HG03469 (cell line): Measurements from ENCODE around the gene GABRA6.
"Not testable (repeated sequence)": the region's sequence is repeated elsewhere in the genome, so short reads cannot be mapped to it uniquely, and the experiment has no call there.

Experiments
- ATAC-seq: cut with Tn5 transposase; IDR thresholded peaks from one replicate; pipeline ENCODE4 v1.9.1; 2021; ENCODE audit warnings: mild to moderate bottlenecking, moderate library complexity, moderate number of reproducible peaks; ENCODE audit not compliant: unreplicated experiment

GABRA6 gene

GRCh38 chr5:161685461-161685860 is at the start of gene GABRA6:
Gene GABRA6, plus strand, starts transcription at chr5:161685721. Its CDS starts 269 bp downstream, at chr5:161685990.
- no peak for ATAC-seq

- ATAC-seq = no peak
Observed at GRCh38 chr5:161637591-161637990, 47.9 kb upstream of the GABRA6 start.

- ATAC-seq = no peak
Observed at GRCh38 chr5:161641444-161641843, 44.1 kb upstream of the GABRA6 start.

GRCh38 chr5:161645264-161645663 is 40.3 kb upstream of the GABRA6 start:
- no peak for ATAC-seq

- ATAC-seq = not testable (repeated sequence)
Observed at GRCh38 chr5:161651926-161652325, 33.6 kb upstream of the GABRA6 start.

GRCh38 chr5:161660806-161661205 is 24.7 kb upstream of the GABRA6 start:
- ATAC-seq = no peak

- no peak for ATAC-seq
Observed at GRCh38 chr5:161663431-161663830, 22.1 kb upstream of the GABRA6 start.

GRCh38 chr5:161676103-161676502 is 9.4 kb upstream of the GABRA6 start:
- ATAC-seq = peak; percentile 95

GRCh38 chr5:161686149-161686548 is 628 bp downstream of the GABRA6 start:
- ATAC-seq = no peak

- ATAC-seq = no peak
Observed at GRCh38 chr5:161686881-161687280, 1.4 kb downstream of the GABRA6 start.

GRCh38 chr5:161687316-161687715 is 1.8 kb downstream of the GABRA6 start:
- ATAC-seq = no peak

- ATAC-seq = no peak
Observed at GRCh38 chr5:161691911-161692310, 6.4 kb downstream of the GABRA6 start.

GRCh38 chr5:161697001-161697400 is 11.5 kb downstream of the GABRA6 start:
- no peak for ATAC-seq

GRCh38 chr5:161700065-161700464 is 14.5 kb downstream of the GABRA6 start:
- ATAC-seq = no peak

GRCh38 chr5:161703528-161703927 is 18.0 kb downstream of the GABRA6 start:
- ATAC-seq = no peak

- no peak for ATAC-seq
Observed at GRCh38 chr5:161707382-161707781, 21.9 kb downstream of the GABRA6 start.

GRCh38 chr5:161709239-161709638 is 23.7 kb downstream of the GABRA6 start:
- no peak for ATAC-seq

- ATAC-seq = no peak
Observed at GRCh38 chr5:161713042-161713441, 27.5 kb downstream of the GABRA6 start.

GRCh38 chr5:161719157-161719556 is 33.6 kb downstream of the GABRA6 start:
- no peak for ATAC-seq

GRCh38 chr5:161720460-161720859 is 34.9 kb downstream of the GABRA6 start:
- ATAC-seq = no peak

- no peak for ATAC-seq
Observed at GRCh38 chr5:161734741-161735140, 49.2 kb downstream of the GABRA6 start.

- no peak for ATAC-seq
Observed at GRCh38 chr5:161740433-161740832, 54.9 kb downstream of the GABRA6 start.

- ATAC-seq = no peak
Observed at GRCh38 chr5:161744276-161744675, 58.8 kb downstream of the GABRA6 start.

- no peak for ATAC-seq
Observed at GRCh38 chr5:161745392-161745791, 59.9 kb downstream of the GABRA6 start.
